NCI-H1417 treated with DMSO at 0.1 percent for 48 hours (cell line): ENCODE measurements around the gene FRG2C.
"Not testable (repeated sequence)": the region's sequence is repeated elsewhere in the genome, so short reads cannot be mapped to it uniquely, and the experiment has no call there.

Source experiments
- DNase-seq: peaks from one replicate; lab custom pipeline; 2025; lab: John Stamatoyannopoulos, UW

Gene FRG2C

DNA sequence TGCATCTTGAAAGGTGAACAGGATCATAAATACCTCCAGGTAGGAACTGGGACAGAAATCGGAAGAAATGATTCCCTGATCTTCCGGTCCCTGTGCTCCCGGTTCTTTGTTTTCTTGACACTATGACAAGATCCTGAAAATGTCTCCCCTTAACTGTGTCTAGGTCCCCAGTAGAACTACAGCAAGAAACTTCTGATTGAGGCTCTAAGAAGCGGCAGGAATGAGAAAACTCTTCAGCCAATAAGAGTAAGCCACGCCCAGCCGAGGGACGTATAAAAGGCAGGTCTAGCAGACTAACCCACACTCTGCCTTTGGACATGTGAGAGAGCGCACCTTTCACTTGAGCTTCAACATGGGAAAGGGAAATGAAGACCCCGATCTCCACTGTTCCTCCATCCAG, at the start of gene FRG2C:
Gene FRG2C, plus strand, starts transcription at position 301 of the 400 bp plus-strand sequence. Its CDS starts 52 bp downstream, at position 353.
- DNase-seq: not testable (repeated sequence)

DNA sequence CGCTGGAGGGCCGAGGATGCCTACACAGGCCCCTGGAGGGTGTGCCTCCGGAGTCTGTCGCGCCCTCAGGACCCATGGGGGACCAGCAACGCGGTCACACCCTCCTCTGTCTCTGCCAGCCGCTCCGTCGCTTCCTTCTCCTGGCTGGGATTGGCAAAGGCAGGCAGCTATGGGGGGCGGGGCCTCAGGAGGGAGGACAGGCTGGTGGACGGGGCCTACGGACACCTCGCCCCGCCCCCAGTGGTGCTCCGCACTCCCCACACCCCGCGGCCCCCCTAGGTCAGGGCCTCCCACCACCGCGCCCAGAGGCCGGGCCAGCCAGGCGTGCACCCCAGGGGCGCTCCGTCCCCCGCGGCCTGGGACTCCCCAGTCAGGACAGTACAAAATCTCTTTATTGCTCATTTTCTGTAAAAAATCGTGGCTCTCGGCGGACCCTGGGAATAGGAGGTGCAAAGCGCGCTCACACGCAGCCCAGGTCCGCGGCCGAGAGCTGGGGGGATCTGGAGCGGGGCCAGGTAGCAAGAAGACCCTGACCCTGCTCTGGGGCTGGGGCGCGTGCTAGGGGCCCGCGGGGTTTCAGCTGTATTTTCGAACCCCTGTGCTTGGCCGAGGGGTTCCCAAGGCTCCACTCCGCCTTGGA, 45.3 kb upstream of the FRG2C start:
- DNase-seq: not testable (repeated sequence)

DNA sequence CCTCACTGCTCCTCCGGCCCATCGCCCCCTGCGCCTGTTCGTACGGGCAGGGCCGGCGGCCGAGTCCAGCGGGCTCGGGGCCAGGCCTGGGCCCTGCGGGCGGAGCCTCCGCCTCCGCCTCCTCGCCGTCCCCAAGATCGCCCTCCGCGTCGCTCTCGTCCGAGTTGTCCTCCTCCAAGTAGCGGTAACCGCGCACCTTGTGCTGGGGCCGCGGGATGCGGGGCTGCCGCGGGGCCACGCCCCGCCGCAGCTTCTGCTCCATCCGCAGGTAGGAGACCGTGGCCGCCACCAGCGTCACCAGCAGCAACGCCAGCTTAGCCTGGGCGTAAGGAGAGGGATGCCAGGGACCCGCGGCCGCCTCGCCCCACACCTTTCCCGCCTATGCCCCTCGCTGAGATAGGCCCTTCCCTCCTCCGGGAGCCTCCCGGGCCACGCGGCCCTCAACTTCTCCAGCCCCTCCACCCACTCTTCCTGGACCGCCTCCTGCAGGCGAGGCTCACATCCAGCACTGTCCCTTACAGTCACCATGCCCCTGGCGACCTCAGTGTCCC, 44.6 kb upstream of the FRG2C start:
- DNase-seq: not testable (repeated sequence)

DNA sequence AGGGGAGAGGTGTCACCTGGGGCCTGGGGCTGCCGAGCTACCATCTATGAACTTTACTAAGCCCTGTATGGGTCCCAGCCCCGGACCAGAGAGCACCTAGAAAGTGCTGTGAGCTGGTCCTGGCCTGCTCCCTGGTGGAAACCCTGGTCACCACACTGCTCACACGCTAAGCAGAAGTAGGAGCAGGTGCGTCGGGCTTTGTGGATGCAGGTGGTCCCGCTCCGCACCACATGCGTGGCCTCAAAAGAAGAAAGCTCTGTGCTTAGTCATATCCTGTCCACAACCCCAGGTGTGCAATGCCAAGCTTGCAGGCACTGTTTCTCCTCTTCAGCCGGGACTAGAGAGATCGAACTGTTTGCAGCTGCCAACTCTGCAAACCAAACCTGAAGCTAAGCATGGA, 42.4 kb upstream of the FRG2C start:
- not testable (repeated sequence) for DNase-seq

DNA sequence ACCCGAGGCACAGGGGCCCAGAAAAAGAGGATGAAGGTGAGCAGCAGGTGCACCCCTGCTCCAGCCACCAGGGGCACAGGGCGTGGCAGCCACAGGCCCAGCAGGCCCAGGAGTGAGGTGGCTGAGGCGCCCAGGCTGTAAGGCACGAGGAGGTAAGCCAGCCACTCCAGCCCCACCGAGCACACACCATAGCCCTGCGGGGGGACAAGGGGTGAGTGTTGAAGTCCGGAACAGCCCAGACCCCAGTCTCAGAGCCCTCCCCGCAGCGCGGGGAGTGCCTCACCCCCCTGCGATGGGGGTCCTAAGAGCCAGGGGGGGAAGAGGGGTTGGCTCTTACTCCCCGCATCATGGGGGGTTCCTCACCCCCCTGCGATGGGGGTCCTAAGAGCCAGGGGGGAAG, 40.5 kb upstream of the FRG2C start:
- DNase-seq: not testable (repeated sequence)

DNA sequence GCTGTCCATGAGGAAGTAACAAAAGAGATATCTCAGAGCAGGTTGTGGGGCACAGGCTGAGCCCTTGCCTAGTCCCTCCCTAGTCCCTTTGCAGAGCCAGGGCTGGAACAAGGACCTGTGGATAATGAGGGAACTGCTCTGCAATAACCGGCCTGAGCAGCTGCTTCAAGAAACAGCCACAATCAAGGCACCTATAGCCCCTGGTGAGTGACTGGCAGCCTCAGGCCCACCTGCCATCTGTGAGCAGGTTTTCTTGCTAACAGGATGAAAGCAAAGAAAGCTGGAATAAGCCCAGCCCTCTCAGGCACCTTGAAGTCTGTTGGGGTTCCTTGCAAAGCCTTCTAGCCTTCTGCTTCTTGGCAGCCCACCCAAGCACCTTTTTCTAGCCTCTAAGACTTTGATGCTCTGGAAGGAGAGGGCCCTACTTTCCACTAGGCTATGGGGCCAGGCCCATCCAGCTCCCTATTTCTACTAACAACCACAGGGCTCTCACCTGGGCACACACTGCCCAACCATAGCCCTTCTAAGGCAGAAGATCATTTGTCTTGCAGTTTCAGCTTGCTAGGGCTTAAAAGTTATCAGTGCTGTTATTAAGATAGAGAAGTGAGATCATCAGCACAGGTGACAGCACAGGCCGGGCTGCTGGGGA, 33.1 kb upstream of the FRG2C start:
- not testable (repeated sequence) for DNase-seq

DNA sequence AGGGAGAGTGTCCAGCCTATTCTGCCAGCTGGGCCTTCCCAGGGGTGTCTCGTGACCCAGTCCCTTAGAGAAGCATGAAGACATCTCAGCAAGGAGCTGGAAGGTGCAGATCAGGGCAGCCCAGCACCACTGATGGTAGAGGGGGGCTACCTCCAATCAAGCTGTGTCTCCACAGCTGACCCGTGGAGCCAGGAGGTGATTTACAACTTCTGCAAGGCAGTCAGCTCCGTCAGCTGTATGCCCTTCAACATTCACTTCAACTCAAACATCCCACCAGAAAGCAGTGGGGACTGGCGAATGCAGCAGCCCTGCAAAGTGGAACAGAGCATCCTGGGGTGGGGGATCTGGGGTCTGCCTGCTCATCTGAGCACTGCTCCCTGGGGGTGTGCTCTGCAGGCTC, 32.6 kb upstream of the FRG2C start:
- DNase-seq: no peak

DNA sequence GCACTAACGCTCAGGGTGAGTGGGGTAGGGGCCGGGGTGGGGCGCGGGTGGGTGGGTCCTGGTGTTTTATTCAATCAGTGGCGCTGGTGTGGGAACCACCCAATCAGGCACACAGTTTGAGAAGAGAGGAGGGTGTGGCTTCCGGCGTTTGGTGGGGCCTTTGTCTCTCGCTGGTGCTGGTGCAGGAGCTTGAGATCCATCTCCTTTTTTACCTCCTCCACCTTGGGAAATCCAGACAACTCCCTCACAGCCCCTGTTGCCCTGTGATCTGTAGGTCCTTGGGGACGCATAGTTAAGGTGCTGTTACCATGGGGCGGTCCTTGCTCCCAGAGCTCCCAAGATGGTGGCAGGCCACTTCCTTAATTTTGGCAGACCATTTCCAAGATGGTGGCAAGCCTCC, 25.2 kb upstream of the FRG2C start:
- not testable (repeated sequence) for DNase-seq

DNA sequence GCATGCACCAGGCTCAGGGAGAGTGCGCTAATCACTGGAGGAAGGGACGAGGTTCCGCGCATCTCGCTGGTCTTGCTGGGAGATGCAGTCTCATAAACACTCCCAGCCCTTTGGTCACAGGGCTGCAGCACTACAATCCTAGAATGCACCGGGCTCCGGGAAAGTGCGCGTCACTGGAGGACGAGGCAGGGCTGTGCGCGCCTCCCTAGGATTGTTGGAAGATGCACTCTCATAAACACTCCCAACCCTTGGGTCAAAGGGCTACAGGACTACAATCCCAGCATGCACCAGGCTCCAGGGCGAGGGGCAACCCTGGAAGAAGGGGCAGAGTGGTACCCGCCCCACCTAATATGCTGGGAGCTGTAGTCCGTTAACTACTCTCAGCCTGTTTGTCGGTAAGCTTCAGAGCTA, 23.0 kb upstream of the FRG2C start:
- DNase-seq: not testable (repeated sequence)

DNA sequence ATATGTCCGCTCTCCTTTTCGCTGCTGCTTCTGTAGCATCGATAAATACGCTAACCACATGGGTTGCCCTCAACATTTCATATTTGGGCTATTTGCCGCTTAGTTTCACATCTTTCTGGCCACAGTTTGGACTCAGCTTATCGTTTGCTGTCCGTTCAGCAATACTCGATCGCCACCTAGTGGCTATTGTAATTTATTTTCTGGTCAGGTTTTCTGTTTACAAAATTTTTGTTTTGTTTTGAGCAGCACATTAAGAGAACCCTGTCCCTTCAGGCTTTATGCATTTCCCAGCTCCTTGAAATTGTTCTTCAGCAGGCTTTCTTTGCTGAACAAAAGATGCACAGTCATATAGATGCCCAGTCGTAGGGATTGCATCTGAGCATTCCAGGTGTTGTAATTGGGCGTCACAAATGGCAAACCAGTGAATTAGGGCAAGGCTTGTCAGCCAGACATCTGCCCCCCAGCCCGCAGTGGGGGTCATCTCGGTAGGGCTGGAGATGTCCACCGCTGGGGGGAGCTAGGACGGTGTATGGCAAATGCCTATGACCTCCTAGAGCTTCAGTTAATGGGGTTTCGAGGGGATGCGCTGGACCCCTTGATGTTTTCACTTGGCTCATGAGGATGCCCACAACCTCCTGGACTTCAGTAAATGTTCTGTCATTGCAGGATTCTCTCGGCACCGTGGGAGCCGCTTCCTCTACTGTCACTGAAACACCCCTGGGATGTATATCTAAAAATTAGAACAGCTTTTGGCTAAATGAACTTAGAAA, 20.9 kb upstream of the FRG2C start:
- not testable (repeated sequence) for DNase-seq

DNA sequence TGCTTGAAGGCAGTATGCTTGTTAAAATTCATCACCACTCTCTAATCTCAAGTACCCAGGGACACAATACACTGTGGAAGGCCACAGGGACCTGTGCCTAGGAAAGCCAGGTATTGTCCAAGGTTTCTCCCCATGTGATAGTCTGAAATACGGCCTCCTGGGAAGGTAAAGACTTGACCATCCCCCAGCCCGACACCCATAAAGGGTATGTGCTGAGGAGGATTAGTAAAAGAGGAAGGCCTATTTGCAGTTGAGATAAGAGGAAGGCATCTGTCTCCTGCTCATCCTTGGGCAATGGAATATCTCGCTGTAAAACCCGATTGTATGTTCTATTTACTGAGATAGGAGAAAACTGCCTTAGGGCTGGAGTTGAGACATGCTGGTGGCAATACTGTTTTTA, 18.6 kb upstream of the FRG2C start:
- DNase-seq: not testable (repeated sequence)

DNA sequence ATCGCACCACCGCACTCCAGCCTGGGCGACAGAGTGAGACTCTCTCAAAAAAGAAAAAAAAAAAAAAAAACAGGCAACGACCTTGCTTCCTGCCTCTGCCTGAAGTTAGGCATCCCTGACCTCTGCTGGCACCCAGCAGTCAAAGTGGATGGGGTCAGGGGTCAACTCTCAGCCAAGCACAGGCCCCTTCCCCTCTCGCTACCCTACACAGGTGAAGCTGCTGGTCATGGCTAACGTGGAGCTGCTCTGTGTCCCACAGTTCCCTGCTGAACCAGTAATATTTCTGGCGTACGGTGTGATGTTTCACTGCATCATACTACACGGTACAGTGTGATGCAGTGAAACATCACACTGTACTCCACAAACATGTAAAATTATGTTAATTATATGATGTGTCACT, 13.9 kb upstream of the FRG2C start:
- no peak for DNase-seq

DNA sequence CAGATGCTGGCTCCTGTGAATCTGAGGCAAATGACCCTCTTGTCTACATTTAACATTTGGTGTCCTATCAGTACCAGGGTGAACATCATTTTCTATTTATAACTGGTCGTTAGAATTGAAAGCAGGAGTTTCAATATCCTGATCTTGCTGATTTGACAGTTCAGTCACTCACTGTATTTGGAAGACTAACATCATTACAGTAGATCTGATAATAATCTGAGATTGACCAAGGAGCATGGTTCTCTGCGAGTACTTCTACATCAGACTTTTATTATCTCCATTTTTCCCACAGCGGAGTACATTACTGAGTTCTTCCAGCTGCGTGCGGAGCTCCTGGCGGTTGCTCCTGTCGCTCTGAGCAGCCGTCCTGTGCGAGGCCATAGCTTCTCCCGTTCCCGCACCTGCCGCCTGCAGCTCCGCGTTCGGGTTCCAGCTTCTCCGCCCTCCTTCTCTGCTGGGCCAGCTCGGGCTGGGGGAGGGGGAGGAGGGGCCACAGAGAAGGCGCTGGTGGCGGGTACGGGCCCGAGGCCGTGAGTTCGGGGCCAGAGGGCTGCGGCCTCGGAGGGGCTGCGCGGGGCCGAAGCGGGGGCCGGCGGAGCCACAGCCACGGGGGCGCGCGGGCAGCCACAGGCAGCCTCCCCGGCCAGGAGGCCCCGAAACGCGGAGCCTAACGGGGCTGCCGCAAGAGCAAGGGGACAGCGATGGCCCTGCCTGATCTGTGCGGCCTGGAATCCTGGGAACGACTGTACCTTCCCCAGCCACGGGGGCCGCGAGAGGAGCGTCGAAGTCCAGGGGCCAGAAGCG, 8.8 kb upstream of the FRG2C start:
- not testable (repeated sequence) for DNase-seq

DNA sequence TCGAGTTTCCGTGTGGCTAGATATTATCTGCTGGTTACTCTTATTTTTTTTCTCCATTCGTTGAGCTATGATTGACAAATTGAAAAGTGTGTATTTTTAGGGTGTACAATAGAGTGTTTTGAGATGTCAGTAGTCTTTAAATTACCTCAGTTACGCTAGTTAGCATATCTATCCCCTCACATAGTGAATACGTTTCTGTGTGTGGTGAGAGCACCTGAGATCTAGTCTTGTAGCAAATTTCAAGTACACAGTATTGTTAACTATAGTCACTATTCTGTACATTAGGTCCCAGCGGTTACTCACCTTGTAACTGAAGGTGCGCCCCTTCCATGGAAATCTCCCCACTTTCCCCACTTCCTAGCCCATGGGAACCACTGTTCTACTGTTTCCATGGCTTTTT, 8.2 kb upstream of the FRG2C start:
- DNase-seq: not testable (repeated sequence)

DNA sequence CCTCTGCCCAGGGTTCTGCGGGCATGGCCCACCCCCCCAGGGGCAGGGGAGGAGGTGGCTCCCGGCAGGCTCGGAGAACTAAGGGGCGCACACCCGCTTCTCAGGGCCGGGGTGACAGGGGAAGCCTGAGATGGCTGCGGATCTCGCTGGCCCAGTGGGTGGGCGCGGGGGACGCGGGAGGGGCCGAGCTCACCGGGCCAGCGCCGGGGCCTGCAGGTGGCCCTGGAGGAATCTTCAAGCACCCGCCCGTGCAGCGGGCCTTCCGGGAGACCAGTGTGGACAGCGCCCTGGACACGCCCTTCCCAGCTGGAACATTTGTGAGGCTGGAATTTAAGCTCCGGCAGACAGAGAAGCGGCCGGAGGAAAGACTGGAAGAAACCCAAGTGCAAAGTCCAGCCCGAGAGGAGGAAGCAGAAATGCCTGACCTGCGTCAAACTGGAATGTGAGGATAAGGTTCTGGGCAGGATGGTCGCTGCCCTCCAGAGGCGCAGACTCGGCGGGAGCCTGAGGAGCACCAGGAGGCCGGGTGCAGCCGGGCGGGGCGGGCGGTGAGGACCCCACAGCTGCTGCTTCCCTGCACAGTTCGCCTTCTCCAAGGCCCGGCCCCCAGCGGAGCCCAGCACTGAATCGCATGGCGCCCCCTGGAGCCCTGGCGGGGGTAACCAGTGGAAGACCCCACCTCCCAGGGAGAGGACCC, 5.6 kb upstream of the FRG2C start:
- not testable (repeated sequence) for DNase-seq

DNA sequence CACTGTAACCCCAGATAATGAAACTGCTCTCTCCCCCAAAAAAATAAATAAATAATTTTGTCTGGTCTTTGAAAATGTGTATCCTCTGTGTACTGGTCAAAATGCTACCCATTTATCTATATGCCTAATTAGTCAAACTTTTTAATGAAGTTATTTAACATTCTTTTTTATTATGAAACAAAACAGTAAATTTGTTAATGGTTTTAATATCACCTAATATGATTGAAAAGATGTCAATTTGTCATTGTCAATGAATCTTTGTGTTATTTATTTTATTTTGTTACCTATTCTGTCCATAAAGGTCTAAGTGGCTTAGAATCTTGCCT, 5.1 kb upstream of the FRG2C start:
- not testable (repeated sequence) for DNase-seq

DNA sequence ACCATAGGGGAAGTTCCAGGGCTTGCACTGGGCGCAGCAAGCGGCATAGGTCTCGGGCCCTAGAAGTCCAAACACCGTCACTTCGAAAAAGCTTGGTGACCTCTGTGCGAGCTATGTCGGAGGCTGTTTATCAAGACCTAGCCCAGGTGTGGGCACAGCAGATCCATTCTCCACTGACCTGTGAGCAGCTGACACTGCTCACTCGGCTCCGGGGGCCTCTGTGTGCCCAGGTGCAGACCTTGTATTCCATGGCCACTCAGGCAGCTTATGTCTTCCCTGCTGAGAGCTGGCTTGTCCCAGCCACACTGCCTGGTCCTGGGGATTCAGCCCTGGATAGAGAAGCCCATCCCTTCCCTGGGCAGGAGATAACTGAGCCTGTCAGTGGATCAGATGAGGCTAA, 1.5 kb downstream of the FRG2C start:
- not testable (repeated sequence) for DNase-seq

DNA sequence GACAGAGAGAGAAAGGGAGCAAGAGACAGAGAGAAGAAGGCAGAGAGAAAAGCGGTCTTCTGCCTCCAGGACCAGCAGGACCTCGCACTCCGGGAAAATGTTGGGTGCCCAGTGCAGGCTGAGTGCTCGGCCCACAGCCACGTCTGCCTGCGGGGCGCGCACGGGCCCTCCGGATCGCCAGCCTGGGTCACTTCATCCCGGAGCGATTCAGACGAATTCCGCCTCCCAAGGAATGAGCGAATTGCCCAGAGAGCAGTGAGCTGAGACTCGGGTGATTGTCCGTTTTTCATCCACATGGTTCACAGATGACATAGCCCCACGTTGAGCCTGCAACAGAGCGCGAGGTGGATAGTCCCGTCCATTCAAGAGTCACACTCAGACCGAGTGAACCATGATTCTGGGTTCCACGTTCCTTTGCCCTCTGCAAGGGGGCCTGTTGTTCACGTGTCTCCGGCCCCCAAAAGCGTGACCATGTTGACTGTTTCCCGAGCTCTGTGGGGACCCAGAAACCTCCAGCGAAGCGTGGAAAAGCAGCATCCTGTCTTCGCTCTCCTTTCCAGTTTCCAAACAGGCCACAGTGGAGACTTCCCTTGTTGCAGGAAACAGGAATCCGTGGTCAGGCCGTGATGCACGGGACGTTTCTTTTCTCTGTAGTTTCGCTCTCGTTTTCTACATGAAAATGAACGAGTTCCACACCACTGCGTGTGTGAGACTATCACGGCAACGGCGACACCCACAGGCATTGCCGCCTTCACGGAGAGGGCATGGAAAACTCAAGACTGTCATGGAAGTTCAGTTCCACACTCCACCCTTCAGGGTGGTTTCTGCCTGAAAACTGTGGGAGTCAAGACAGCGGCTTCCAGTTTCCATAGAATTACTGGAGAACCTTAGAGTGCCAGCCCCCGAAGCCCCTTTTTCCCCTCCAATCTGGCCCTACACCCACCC, 3.9 kb downstream of the FRG2C start:
- not testable (repeated sequence) for DNase-seq

DNA sequence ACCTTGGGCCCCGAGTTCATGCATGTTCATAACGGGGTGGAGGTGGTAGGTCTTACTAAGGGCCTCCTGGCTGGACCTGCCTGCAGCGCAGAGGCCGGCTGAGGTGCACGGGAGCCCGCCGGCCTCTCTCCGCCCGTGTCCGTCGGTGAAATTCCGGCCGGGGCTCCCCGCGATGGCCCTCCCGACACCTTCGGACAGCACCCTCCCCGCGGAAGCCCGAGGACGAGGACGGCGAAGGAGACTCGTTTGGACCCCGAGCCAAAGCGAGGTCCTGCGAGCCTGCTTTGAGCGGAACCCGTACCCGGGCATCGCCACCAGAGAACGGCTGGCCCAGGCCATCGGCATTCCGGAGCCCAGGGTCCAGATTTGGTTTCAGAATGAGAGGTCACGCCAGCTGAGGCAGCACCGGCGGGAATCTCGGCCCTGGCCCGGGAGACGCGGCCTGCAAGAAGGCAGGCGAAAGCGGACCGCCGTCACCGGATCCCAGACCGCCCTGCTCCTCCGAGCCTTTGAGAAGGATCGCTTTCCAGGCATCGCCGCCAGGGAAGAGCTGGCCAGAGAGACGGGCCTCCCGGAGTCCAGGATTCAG, 4.7 kb downstream of the FRG2C start:
- DNase-seq: not testable (repeated sequence)
